Kidney (tissue), 14 donors: ENCODE data around the gene TECTB. TPM values are rescaled to one million over a fixed set of nuclear protein-coding genes. Genes with fewer than 3 reads are reported as not detected.

Experiments used
- DNase-seq, 5 donors: peaks; one replicate each; pipeline ENCODE4 v3.0.0-alpha.2; 2013 to 2020
- FAIRE-seq: peaks from 2 replicates; lab custom pipeline; 2012; peaks lifted over from hg19 to GRCh38; lab: Jason Lieb, UNC
- H3K27ac ChIP-seq, 2 donors: one replicate each; pipeline ENCODE4 v1.7.0; 2013; ENCODE audit warnings: low read depth in 2 of 2, low read length in 2 of 2, inconsistent platforms in 1 of 2
- H3K27me3 ChIP-seq: one replicate; pipeline ENCODE4 v1.7.1; 2013; ENCODE audit warnings: low read length, inconsistent platforms; ENCODE audit not compliant: control insufficient read depth, insufficient read depth
- H3K36me3 ChIP-seq, 3 donors: one replicate each; pipeline versions ENCODE4 v1.7.0 to v1.7.1; 2013; ENCODE audit warnings: low read length in 3 of 3, control low read depth in 1 of 3, inconsistent platforms in 1 of 3; ENCODE audit not compliant: insufficient read depth in 3 of 3, control insufficient read depth in 2 of 3
- H3K4me1 ChIP-seq, 3 donors: one replicate each; pipeline versions ENCODE4 v1.7.0 to v1.7.1; 2013; ENCODE audit warnings: low read length in 3 of 3, inconsistent platforms in 1 of 3, low read depth in 1 of 3; ENCODE audit not compliant: control insufficient read depth in 2 of 3, insufficient read depth in 2 of 3
- H3K4me3 ChIP-seq, 3 donors: one replicate each; pipeline versions ENCODE4 v1.7.0 to v1.8.1; 2013; ENCODE audit warnings: low read length in 3 of 3, control low read depth in 1 of 3, inconsistent platforms in 1 of 3
- H3K9ac ChIP-seq, 3 donors: one replicate each; pipeline versions ENCODE4 v1.7.0 to v1.7.1; 2013; ENCODE audit warnings: low read length in 3 of 3, control low read depth in 1 of 3, inconsistent platforms in 1 of 3
- H3K9me3 ChIP-seq, 3 donors: one replicate each; pipeline versions ENCODE4 v1.7.0 to v1.7.1; 2013; ENCODE audit warnings: low read length in 3 of 3, control low read depth in 1 of 3, inconsistent platforms in 1 of 3; ENCODE audit not compliant: control insufficient read depth in 2 of 3, insufficient read depth in 1 of 3
- CTCF ChIP-seq: IDR thresholded peaks from 3 replicates; pipeline ENCODE4 v1.5.1; 2012; ENCODE audit warnings: mild to moderate bottlenecking, moderate library complexity, borderline replicate concordance; ENCODE audit not compliant: insufficient read depth; ENCODE audit errors: extremely low read depth
- intact Hi-C: fragments of 100-400 bp; cut with DNase I; formaldehyde crosslinking; loops from one replicate; pipeline ENCODE4 v1.11.1; 2022
- polyA plus RNA-seq: library from polyadenylated mRNA; stranded (reverse); fragments of 350-450 nt; fragmentation: Illumina TruSeq; extraction: RNeasy Lipid Tissue Mini Kit (QIAGEN cat#74804); gene quantifications from one replicate; pipeline ENCODE4 v1.2.3, GENCODE V29; 2014; ENCODE audit warnings: low read depth, low replicate concordance; ENCODE audit not compliant: insufficient read depth
- total RNA-seq: library from RNA; stranded (reverse); fragmentation: NEBNext Ultra II Directional; extraction: Animal tissue kit (Norgen Biotek cat#: 25700); gene quantifications from one replicate; pipeline ENCODE4 v1.2.1, GENCODE V29; 2021
- donor health status: control.
- donor health status: control.
- donor health status: control.
- donor health status: control.
- donor health status: control.
- donor health status: DM: yes; HTN: yes; CAD: no.
- donor health status: Normal renal cell carcinoma (clear cell type).

Gene TECTB
- total and polyA plus RNA-seq, 2 donors from 2014 or later, result not detected

DNA sequence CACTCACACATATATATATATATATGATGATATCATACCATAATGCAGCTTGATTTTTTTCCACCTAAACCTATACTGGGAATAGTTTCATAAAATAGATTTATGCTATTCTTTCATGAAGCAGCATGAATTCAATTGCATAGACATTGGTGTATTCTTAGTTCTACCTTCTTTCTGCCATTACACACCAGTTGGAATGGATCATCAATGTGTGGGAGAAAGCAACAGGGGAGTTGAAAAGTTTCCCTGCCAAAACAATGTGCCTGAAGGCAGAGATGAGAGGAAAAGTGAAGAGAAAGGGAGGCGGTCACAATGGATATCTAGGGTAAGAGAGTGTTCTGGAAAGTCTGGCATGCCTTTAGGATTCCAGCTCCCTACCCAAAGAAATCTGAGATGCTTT is 65.6 kb downstream of the TECTB start:
- no peaks in the 10 kb centered on the region for H3K9me3 ChIP-seq
- intact Hi-C loops, result no loop called here
- TF ChIP-seq CTCF, result no peak
- H3K27me3 ChIP-seq, result no peaks in the 10 kb centered on the region
- H3K4me3 ChIP-seq, result no peak overlapping the region
- DNase-seq (no peak), FAIRE-seq (no peak)
- no peak overlapping the region for H3K27ac ChIP-seq
- H3K36me3 ChIP-seq, result no peaks in the 10 kb centered on the region
- H3K4me1 ChIP-seq, result no peaks in the 10 kb centered on the region
- no peak overlapping the region for H3K9ac ChIP-seq

DNA sequence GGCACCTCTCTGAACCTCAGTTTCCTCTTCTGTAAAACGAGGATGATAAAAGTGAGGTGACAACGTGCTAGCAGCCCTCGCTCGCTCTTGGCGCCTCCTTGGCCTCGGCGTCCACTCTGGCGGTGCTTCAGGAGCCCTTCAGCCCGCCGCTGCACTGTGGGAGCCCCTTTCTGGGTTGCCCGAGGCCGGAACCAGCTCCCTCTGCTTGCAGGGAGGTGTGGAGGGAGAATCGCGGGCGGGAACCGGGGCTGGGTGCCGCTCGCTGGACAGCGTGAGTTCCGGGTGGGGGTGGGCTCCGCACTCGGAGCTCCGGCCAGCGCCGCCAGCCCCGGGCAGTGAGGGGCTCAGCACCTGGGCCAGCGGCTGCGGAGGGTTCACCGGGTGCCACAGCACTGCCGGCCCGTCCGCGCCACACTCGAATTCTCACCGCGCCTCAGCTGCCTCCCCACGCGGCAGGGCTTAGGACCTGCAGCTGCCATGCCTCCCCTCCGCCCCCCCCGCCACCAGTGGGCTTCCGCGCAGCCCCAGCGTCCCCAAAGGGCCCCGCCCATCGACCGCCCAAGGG is 66.4 kb downstream of the TECTB start:
- intact Hi-C loops, result no loop called here
- FAIRE-seq, result no peak
- TF ChIP-seq CTCF, result no peak

DNA sequence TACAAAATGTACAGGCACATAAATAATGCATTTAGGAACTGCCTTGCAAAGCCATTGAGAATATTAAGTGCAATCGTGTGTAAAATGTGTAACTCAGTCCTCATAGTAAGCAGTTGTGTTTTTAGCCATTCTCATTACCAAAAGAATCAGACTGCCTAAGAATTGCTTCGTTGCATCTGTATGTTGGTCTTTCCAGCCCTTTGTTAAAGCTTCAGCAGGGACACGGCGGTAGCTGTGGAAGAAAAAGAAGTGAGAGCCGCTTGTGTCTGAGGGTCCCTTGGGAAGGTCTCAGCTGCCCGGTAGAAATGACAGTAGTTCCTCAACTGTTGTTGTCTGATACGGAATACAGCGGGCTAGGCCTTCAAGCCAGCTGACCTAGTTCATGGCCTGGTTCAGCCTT is 67.9 kb downstream of the TECTB start:
- no peaks in the 10 kb centered on the region for H3K4me1 ChIP-seq
- FAIRE-seq (no peak), DNase-seq (no peak)
- no peaks in the 10 kb centered on the region for H3K27me3 ChIP-seq
- TF ChIP-seq CTCF, result no peak
- no peaks in the 10 kb centered on the region for H3K36me3 ChIP-seq
- H3K9ac ChIP-seq, result no peak overlapping the region
- H3K27ac ChIP-seq, result no peak overlapping the region
- intact Hi-C loops, result no loop called here
- H3K4me3 ChIP-seq, result no peak overlapping the region
- no peaks in the 10 kb centered on the region for H3K9me3 ChIP-seq

More for the DNA sequence above, 66.4 kb downstream of the TECTB start:
- no peak overlapping the region for H3K4me3 ChIP-seq
- no peaks in the 10 kb centered on the region for H3K9me3 ChIP-seq
- no peaks in the 10 kb centered on the region for H3K27me3 ChIP-seq
- H3K36me3 ChIP-seq, result no peaks in the 10 kb centered on the region
- H3K9ac ChIP-seq, result no peak overlapping the region
- DNase-seq, result no peak
- no peak overlapping the region for H3K27ac ChIP-seq
- no peaks in the 10 kb centered on the region for H3K4me1 ChIP-seq

GRCh38 chr10:112352044-112352443 is 68.8 kb downstream of the TECTB start:
- intact Hi-C loops, result no loop called here
- no peak for TF ChIP-seq CTCF
- no peaks in the 10 kb centered on the region for H3K36me3 ChIP-seq
- H3K27me3 ChIP-seq, result no peaks in the 10 kb centered on the region
- H3K4me3 ChIP-seq, result no peak overlapping the region
- H3K9me3 ChIP-seq, result no peaks in the 10 kb centered on the region
- no peak overlapping the region for H3K27ac ChIP-seq
- FAIRE-seq (no peak), DNase-seq (no peak)
- no peak overlapping the region for H3K9ac ChIP-seq
- no peaks in the 10 kb centered on the region for H3K4me1 ChIP-seq
